Liver (tissue), 2 donors: ENCODE data around the gene LMBRD1.

Experiments used
- TF ChIP-seq, protein P1 (sequence below): fragments of 150-350 bp; IDR thresholded peaks from 2 replicates; pipeline ENCODE4 v1.5.1; 2017; ENCODE audit warnings: improper control_type of control experiment, low read depth, low read length; ENCODE audit not compliant: missing input control
- TF ChIP-seq, protein P2 (sequence below): IDR thresholded peaks from 2 replicates; pipeline ENCODE4 v1.6.1; 2016; ENCODE audit warnings: antibody characterized with exemption, mild to moderate bottlenecking
- donor health status: healthy.

DNA sequence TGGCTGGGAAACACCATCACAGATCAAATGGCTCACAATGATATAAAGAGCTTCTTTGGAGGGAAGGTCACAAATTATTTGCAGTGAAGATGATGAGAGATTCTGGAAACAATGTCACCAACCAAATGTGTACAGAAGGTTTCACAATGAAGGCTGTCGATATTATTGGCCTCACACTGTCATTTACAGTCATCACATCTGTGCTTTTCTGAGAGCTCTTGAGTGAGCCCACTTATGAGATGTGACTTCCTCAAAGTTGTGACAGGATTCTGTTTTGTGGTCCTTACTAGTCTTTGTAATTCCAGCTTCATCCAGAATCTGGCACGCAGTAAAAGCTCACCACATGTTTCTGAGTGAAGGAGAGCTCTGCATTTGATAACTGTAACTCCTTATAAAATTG is 133.6 kb downstream of the LMBRD1 start:
- TF ChIP-seq, protein P1, sequence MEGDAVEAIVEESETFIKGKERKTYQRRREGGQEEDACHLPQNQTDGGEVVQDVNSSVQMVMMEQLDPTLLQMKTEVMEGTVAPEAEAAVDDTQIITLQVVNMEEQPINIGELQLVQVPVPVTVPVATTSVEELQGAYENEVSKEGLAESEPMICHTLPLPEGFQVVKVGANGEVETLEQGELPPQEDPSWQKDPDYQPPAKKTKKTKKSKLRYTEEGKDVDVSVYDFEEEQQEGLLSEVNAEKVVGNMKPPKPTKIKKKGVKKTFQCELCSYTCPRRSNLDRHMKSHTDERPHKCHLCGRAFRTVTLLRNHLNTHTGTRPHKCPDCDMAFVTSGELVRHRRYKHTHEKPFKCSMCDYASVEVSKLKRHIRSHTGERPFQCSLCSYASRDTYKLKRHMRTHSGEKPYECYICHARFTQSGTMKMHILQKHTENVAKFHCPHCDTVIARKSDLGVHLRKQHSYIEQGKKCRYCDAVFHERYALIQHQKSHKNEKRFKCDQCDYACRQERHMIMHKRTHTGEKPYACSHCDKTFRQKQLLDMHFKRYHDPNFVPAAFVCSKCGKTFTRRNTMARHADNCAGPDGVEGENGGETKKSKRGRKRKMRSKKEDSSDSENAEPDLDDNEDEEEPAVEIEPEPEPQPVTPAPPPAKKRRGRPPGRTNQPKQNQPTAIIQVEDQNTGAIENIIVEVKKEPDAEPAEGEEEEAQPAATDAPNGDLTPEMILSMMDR: no peak
- TF ChIP-seq, protein P2, sequence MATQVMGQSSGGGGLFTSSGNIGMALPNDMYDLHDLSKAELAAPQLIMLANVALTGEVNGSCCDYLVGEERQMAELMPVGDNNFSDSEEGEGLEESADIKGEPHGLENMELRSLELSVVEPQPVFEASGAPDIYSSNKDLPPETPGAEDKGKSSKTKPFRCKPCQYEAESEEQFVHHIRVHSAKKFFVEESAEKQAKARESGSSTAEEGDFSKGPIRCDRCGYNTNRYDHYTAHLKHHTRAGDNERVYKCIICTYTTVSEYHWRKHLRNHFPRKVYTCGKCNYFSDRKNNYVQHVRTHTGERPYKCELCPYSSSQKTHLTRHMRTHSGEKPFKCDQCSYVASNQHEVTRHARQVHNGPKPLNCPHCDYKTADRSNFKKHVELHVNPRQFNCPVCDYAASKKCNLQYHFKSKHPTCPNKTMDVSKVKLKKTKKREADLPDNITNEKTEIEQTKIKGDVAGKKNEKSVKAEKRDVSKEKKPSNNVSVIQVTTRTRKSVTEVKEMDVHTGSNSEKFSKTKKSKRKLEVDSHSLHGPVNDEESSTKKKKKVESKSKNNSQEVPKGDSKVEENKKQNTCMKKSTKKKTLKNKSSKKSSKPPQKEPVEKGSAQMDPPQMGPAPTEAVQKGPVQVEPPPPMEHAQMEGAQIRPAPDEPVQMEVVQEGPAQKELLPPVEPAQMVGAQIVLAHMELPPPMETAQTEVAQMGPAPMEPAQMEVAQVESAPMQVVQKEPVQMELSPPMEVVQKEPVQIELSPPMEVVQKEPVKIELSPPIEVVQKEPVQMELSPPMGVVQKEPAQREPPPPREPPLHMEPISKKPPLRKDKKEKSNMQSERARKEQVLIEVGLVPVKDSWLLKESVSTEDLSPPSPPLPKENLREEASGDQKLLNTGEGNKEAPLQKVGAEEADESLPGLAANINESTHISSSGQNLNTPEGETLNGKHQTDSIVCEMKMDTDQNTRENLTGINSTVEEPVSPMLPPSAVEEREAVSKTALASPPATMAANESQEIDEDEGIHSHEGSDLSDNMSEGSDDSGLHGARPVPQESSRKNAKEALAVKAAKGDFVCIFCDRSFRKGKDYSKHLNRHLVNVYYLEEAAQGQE: no peak
